CD1c-positive myeloid dendritic cell (primary cell): ENCODE measurements around the gene CCR3.
"Not testable (repeated sequence)": the region's sequence is repeated elsewhere in the genome, so short reads cannot be mapped to it uniquely, and the experiment has no call there.

ENCODE experiments used
- DNase-seq: peaks from one replicate; pipeline ENCODE4 v3.0.0-alpha.2; 2016; ENCODE audit errors: extremely low spot score

The CCR3 gene

DNA sequence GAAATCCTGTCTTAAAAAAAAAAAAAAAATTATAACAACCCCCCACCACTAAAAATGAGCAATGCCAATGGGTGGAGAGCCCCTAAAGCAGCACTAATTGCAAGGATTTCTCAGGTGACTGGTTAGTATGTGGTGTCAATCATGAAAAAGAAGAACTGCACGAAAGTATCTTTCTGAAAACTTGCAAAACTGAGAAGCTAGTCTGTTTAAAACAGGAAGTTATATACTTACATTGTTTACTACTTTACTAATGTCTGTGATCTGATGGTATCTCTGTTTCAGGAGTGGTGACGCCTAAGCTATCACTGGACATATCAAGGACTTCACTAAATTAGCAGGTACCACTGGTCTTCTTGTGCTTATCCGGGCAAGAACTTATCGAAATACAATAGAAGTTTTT is at the start of gene CCR3:
CCR3 (plus strand) TSS at position 341 of the 400 bp plus-strand sequence. CDS start 22,699 bp downstream, outside the sequence.
- DNase-seq, result peak; percentile 77

DNA sequence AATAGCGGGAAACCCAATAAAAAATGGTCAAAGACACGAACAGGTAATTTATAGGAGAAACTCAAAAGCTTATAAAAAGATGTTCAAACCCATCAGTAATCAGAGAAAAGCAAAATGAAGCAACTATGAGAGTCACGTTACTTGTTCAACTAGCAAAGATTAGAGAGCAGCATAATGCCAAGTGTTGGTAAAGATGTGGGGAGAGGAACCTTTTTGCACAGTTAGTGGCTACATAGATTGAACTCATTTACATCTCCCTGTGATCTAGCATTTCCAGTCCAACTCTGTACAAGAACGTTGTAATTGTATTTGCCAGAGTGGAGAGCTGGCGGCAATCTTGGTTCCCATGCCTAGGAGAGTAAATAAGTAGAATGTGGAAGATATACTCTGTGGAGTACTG is 49.3 kb upstream of the CCR3 start:
- DNase-seq, result no peak

- peak; percentile 89 for DNase-seq
These were observed 48.8 kb upstream of the CCR3 start for GRCh38 chr3:46193436-46193835.

- DNase-seq, result no peak
These were observed 47.2 kb upstream of the CCR3 start for GRCh38 chr3:46194868-46195553.

GRCh38 chr3:46196261-46196957 is 45.9 kb upstream of the CCR3 start:
- no peak for DNase-seq

DNA sequence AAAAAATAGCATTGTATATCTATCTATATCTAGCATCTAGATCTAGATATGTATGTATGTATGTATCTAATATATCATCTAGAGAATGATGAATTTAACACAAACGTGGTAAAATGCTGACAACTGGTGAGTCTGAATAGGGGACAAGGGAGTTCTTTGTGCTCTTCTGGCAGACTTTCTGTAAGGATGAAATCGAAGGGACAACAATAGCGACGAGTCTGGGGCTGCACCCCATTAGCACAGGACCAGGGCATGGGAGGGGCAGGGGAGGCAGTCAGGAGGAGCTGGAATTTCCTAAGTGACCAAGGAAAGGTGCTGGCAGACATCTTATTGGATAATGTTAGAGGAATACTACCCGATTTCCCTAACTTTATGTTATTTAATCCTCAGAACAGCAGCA is 42.0 kb upstream of the CCR3 start:
- DNase-seq, result no peak

DNA sequence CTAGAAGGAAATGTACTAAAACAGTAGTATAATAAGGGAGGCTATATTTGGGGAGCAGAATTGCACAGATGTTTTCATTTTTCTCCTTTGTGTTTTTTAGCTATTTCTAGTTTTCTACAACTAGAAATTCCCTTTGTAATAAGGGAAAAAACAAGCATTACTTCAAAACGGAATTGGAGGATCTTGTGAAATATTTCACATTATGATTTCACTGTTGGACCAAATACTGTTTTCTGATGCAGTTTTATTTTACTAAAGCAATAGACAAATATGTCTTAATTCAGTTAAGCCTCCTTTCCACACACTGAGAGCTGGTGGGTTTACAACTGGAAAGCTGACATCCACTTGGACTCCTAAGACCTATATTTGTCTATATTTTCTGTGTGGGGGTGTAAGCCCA is 41.5 kb upstream of the CCR3 start:
- no peak for DNase-seq

- DNase-seq, result peak; percentile 64
These were observed 39.7 kb upstream of the CCR3 start for GRCh38 chr3:46202535-46202934.

GRCh38 chr3:46203681-46204080 is 38.6 kb upstream of the CCR3 start:
- no peak for DNase-seq

DNA sequence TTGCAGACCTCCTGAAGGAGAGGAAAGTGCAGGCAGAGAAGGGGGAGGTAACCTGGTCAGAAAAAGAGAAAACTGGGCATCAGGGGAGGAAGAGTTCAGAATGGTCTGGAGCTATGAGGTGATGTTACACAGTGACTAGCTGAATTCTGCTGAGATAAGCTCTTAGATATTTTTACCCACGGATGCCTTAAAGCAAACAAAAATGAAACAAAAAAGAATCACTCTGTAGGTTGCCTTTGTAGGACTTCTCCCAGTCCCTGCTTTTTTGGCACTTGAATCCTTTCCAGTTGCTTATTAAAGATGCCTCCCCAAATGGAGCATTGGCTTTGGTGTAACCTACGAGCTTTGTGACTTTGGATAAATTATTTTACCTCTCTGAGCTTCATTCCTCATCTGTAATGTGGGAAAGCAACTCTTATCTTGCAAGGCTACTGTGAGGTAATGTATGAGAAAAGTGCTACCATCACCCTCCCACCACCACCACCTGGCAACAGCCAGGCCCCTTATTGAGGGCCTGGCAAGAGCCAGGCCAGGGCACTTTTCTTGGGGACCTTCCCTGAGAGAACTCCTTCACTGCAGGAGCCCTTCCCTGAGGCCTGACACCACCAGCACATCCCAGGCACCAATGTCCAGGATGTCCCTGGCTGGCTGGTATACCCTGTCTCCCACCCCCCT is 36.8 kb upstream of the CCR3 start:
- DNase-seq, result no peak

DNA sequence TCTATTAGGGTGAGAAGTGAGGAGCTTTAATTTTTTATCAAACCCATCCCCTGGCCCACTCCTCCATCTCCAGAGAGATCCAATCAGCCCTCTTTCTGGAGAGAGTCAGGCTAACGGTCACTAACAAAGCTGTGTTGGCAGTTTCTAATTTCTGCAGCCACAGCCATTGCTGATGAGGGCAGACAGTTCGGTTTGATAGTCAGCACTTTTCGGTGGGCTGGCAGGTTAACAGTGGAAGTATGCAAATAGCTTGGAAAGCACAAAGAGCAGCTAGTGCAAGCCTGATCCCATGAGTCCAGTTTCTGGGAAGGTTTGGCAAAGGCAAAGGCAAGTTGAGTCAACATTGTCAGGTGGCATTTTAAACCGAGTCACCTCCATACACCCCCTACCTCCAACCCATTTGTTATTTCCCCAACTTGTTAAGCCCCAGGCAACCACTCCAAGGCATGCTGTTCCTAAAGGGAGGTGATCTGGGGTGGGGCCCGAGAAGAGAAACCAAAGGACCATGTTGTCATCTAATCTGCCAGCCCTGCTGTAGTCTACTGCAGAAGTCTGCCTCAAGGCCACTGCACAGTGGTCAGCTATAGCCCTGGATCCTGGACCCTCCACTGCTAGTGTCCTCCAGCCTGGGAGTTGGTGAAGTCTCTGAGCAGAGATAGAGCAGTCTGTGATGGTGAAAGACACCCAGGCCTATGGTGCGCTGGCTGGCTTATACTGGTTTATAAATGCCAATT is 35.8 kb upstream of the CCR3 start:
- DNase-seq, result no peak

DNA sequence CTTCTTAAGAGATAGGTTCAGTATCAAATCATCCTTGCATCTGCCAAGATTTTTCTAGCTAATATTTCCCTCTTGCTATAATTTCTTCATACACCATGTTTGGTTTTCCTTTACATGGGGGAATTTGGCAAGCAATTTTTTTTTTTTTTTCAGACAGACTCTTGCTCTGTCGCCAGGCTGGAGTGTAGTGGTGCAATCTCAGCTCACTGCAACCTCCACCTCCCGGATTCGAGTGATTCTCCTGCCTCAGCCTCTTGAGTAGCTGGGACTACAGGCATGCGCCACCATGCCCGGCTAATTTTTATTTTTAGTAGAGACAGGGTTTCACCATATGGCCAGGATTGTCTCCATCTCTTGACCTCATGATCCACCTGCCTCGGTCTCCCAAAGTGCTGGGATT is 34.7 kb upstream of the CCR3 start:
- DNase-seq, result not testable (repeated sequence)

GRCh38 chr3:46208167-46208704 is 34.0 kb upstream of the CCR3 start, which contains the start of gene CCR1:
TSS of gene CCR1 (minus strand) at chr3:46208313. CDS start at chr3:46204313, 4,000 bp downstream.
- peak; percentile 98 for DNase-seq

GRCh38 chr3:46209053-46209452 is 33.2 kb upstream of the CCR3 start:
- no peak for DNase-seq

DNA sequence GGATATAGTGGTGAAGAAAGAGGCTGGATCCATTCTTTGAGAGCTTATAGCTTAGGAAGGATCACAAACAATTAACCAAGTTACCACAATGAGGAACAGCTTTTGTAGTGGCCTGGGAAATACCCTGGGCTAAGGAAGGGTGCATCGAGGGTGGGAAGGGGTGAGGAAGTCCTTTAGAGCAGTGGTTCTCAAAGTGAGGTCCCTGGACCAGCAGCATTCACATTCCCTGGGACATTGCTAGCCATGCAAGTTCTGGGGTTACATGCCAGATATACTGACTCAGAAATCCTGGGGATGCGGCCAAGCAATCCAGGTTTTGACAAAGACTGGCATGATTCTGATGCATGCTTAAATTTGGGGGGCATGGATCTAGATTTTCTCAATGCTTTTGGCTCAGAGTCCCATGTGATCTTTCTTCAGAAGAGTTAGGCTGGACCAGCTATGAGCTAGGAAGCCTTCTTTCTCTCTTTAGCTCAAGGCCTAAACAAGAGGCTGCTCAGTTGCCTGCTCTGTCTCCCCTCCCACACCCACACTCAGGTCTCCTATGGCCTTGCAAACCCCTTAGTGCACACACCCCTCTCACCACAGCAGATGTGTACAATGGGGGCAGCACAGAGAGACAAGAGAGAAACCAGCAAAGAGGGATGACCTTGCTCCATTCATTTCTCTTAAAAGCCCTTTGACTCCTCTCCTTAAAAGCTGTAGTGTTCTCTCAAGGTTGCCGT is 32.4 kb upstream of the CCR3 start:
- DNase-seq, result peak; percentile 74

GRCh38 chr3:46212101-46212500 is 30.2 kb upstream of the CCR3 start:
- DNase-seq, result no peak

GRCh38 chr3:46213201-46213600 is 29.1 kb upstream of the CCR3 start:
- no peak for DNase-seq

DNA sequence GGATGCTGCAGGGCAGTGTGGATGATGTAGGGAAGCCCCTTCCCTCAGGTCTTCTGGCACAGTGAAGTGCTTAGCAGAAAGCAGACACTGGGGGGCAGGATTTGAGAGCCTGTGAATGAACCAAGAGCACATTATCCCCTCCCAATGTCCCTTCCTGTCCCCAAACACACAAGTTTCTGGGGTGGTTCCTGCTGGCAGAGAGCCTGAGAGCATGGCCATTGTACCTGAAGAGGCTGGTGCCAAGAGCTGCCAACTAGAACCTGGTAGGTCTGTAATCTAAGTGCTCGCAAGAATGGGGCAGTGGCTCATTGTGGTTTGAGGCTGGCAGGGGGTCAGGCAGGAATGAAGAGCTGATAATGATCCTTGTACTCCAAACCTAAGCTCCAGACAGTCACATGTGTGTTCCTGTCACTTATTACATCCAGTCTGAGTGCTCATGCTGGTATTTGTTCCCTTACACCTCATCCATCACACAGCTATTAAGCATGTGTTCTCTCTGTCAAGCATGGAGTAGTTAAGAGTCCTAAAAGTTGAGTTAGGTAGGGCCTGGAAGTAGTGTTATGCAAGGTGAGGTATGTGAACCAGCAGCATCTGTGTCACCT is 27.4 kb upstream of the CCR3 start:
- no peak for DNase-seq

DNA sequence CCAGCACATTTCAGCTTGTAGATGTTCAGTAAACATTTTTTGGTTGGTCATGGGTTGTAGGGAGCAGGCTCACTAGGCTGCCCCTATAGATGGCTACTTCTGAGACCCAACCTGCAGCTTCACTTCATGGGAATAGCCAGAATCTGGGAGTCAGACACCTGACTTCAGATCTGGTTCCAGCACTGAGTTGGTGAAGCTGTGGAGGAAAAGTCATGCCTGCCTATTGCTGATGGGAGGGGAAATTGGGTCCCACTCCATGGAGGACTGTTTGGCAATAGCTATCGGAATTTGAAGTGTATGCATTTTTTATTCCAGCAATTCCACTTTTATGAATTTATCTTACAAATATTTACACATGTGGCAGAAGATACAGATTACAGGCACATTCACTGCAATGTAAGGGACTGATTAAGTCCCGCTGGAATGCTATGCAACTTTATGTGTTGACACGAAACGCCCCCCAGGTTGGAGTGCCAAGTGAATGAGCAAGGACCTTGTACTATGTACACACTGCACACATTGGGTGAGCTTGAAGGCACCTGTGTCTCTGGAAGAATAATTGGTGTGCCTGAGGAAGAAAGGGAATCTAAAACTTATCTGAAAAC is 26.3 kb upstream of the CCR3 start:
- DNase-seq, result no peak

DNA sequence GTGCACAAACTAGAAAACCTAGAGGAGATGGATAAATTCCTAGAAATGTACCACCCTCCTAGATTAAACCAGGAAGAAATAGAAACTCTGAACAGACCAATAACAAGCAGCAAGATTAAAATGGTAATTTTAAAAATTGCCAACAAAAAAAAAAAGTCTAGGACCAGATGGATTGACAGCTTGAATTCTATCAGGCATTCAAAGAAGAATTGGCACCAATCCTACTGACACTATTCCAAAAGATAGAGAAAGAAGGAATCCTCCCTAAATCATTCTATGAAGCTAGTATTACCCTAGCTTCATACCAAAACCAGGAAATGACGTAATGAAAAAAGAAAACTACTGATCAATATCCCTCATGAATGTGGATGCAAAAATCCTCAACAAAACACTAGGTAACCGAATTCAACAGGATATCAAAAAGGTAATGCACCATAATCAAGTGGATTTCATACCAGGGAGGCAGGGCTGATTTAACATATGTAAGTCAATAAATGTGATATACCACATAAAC is 24.0 kb upstream of the CCR3 start:
- DNase-seq, result no peak
